TTC549 (cell line): ENCODE results near the gene ABI1.
"Not testable (repeated sequence)": the region's sequence is repeated elsewhere in the genome, so short reads cannot be mapped to it uniquely, and the experiment has no call there.

Experiments used
- FAIRE-seq: peaks from 2 replicates; lab custom pipeline; 2012; peaks lifted over from hg19 to GRCh38; lab: Jason Lieb, UNC

The ABI1 gene

GRCh38 chr10:26860443-26861204 is at the start of gene ABI1:
ABI1 (minus strand) TSS chr10:26860958; CDS start chr10:26860863, 95 bp downstream.
- peak; percentile 88 for FAIRE-seq

GRCh38 chr10:26909753-26910152 is 49.0 kb upstream of the ABI1 start:
- FAIRE-seq: no peak

- not testable (repeated sequence) for FAIRE-seq
Measured at GRCh38 chr10:26905253-26905781, 44.6 kb upstream of the ABI1 start.

- FAIRE-seq: no peak
Measured at GRCh38 chr10:26903431-26904217, 42.9 kb upstream of the ABI1 start.

GRCh38 chr10:26892306-26892923 is 31.7 kb upstream of the ABI1 start:
- FAIRE-seq: not testable (repeated sequence)

GRCh38 chr10:26890956-26891355 is 30.2 kb upstream of the ABI1 start:
- FAIRE-seq: peak; percentile 50

- no peak for FAIRE-seq
Measured at GRCh38 chr10:26887611-26888215, 27.0 kb upstream of the ABI1 start.

GRCh38 chr10:26881600-26882331 is 21.0 kb upstream of the ABI1 start:
- peak; percentile 91 for FAIRE-seq

- FAIRE-seq: no peak
Measured at GRCh38 chr10:26879744-26880143, 19.0 kb upstream of the ABI1 start.

GRCh38 chr10:26870766-26871165 is 10.0 kb upstream of the ABI1 start:
- no peak for FAIRE-seq

- no peak for FAIRE-seq
Measured at GRCh38 chr10:26869528-26869927, 8.8 kb upstream of the ABI1 start.

GRCh38 chr10:26863351-26864076 is 2.8 kb upstream of the ABI1 start:
- FAIRE-seq: no peak

- no peak for FAIRE-seq
Measured at GRCh38 chr10:26861205-26861998, 644 bp upstream of the ABI1 start.

- FAIRE-seq: no peak
Measured at GRCh38 chr10:26860102-26860442, 686 bp downstream of the ABI1 start.

GRCh38 chr10:26859241-26860101 is 1.3 kb downstream of the ABI1 start:
- FAIRE-seq: no peak

GRCh38 chr10:26858707-26859034 is 2.1 kb downstream of the ABI1 start:
- FAIRE-seq: no peak

GRCh38 chr10:26857991-26858706 is 2.6 kb downstream of the ABI1 start:
- FAIRE-seq: no peak

GRCh38 chr10:26857553-26857952 is 3.2 kb downstream of the ABI1 start:
- not testable (repeated sequence) for FAIRE-seq

- FAIRE-seq: no peak
Measured at GRCh38 chr10:26855186-26855585, 5.6 kb downstream of the ABI1 start.
